CD4-positive, alpha-beta T cell (primary cell): ENCODE results near the gene PCTP. TPM values are rescaled to one million over a fixed set of nuclear protein-coding genes. Genes with fewer than 3 reads are reported as not detected.

Experiments
- ATAC-seq: fragments of 200-7000 bp; cut with Tn5 transposase; one replicate; pipeline ENCODE4 v1.10.0; 2022; ENCODE audit warnings: mild to moderate bottlenecking; ENCODE audit not compliant: poor library complexity
- CTCF ChIA-PET: fragments of 350-600 bp; sonication (Branson Sonifier 250); formaldehyde crosslinking; loops from one replicate; lab custom pipeline; 2021; ENCODE audit warnings: antibody characterized with exemption, inconsistent platforms; lab: Charles Lee
- POLR2A ChIA-PET: fragments of 350-600 bp; sonication (Branson Sonifier 250); formaldehyde crosslinking; loops from one replicate; lab custom pipeline; 2021; ENCODE audit warnings: antibody characterized with exemption, inconsistent platforms; lab: Charles Lee
- DNase-seq, 14 experiments: peaks; one replicate each; pipeline ENCODE4 v3.0.0-alpha.2; 2013 to 2020; ENCODE audit warnings: mixed read lengths in 2 of 14
- H3K27ac ChIP-seq, 2 donors: one replicate each; pipeline versions ENCODE4 v1.5.1 to v1.7.0; 2013; ENCODE audit warnings: low read length in 2 of 2, low read depth in 1 of 2, mild to moderate bottlenecking in 1 of 2
- H3K27me3 ChIP-seq, 2 experiments: 1 replicate in 1 of 2; 2 replicates in 1 of 2; pipeline versions ENCODE4 v1.6.1 to v1.7.0; 2013; ENCODE audit warnings: low read length in 2 of 2, control low read depth in 1 of 2, mild to moderate bottlenecking in 1 of 2, moderate library complexity in 1 of 2; ENCODE audit not compliant: insufficient read depth in 2 of 2, control insufficient read depth in 1 of 2
- H3K36me3 ChIP-seq: one replicate; pipeline ENCODE4 v1.6.1; 2013; ENCODE audit warnings: low read length, control low read depth; ENCODE audit not compliant: insufficient read depth
- H3K4me1 ChIP-seq: one replicate; pipeline ENCODE4 v1.6.1; 2013; ENCODE audit warnings: low read length, control low read depth; ENCODE audit not compliant: insufficient read depth
- H3K4me3 ChIP-seq: one replicate; pipeline ENCODE4 v1.5.1; 2013; ENCODE audit warnings: mild to moderate bottlenecking, low read length, moderate library complexity
- H3K9me3 ChIP-seq, 2 experiments: 1 replicate in 1 of 2; 2 replicates in 1 of 2; pipeline versions ENCODE4 v1.6.1 to v1.7.0; 2013; ENCODE audit warnings: low read length in 2 of 2, mild to moderate bottlenecking in 2 of 2, control low read depth in 1 of 2, moderate library complexity in 1 of 2; ENCODE audit not compliant: control insufficient read depth in 1 of 2, insufficient read depth in 1 of 2
- H3K27ac Mint-ChIP-seq: one replicate; pipeline ENCODE4 v1.8.0; 2020; ENCODE audit warnings: mixed read lengths
- H3K27me3 Mint-ChIP-seq: one replicate; pipeline ENCODE4 v1.8.0; 2021; ENCODE audit warnings: mixed read lengths
- H3K36me3 Mint-ChIP-seq: one replicate; pipeline ENCODE4 v1.8.0; 2021; ENCODE audit warnings: low read depth, mixed read lengths
- H3K4me1 Mint-ChIP-seq: one replicate; pipeline ENCODE4 v1.8.0; 2021; ENCODE audit warnings: low read depth, mixed read lengths
- H3K4me3 Mint-ChIP-seq: one replicate; pipeline ENCODE4 v1.8.0; 2020; ENCODE audit warnings: mild to moderate bottlenecking, mixed read lengths
- H3K9me3 Mint-ChIP-seq: one replicate; pipeline ENCODE4 v1.8.0; 2020; ENCODE audit warnings: mixed read lengths
- intact Hi-C, 2 experiments: fragments of 100-400 bp; cut with DNase I in 1 of 2; cut with micrococcal nuclease in 1 of 2; formaldehyde crosslinking; loops; one replicate each; pipeline versions ENCODE4 v1.15.1 to v1.9.0; 2023 to 2025; cut with DNase I, micrococcal nuclease
- total RNA-seq, 174 experiments: library from RNA in 2 of 174; stranded (reverse) in 2 of 174; gene quantifications; one replicate each; pipeline ENCODE4 v1.2.3 and lab custom pipeline; 2021 to 2026
- TF ChIP-seq, protein P1 (sequence below): fragments of 200-600 bp; IDR thresholded peaks from one replicate; pipeline ENCODE4 v1.8.0; 2022; ENCODE audit warnings: antibody characterized with exemption, mild to moderate bottlenecking

The PCTP gene
- total RNA-seq, 2 experiments from 2014 or later = 1.1 to 1.2 TPM

DNA sequence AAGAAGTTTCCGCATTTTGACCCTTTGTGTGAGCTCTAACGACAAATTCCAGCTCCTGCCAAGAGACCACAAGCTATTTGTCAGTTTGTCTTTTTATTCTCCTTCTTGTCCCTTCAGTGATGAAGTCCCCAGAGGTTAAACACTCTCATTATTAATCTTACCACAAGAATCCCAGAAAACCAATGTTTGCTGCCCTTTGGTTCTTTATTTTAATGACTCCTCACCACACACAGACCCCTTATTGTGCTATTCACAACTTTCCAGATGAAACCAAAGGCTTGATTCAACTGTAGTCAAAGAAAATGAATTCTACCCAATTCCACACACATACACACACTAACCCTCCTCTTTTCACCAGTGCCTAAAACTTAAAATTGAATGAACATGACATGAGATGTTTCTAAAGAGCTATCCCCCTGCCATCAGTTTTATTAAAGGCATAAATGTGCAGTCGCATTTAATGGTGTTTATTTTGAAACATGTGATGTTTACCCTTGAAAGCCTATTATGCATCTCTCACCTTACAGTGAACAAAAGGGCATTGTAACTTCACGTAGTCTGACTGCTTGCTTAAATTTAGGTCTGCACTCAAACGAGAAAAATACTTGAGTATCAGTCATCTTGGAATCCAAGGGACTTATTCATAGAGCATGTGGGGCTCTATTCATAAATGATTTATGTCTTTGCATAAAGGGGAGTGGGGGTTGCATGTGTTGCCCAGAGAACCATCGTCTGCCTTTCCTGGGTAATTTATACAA, 44.1 kb downstream of the PCTP start:
- Histone ChIP-seq H3K4me1 (no peaks in the 10 kb centered on the region), H3K36me3 (no peaks in the 10 kb centered on the region), H3K4me3 (no peak overlapping the region), H3K27me3 (peaks cover 0 to 6% of the 10 kb centered on the region in 2 experiments), H3K9me3 (no peaks in the 10 kb centered on the region), H3K27ac (no peak overlapping the region)
- no peaks in the 10 kb centered on the region for H3K36me3 Mint-ChIP-seq
- H3K27ac Mint-ChIP-seq = no peak overlapping the region
- ATAC-seq (no peak), DNase-seq (no peak)
- H3K9me3 Mint-ChIP-seq = no peaks in the 10 kb centered on the region
- no peak overlapping the region for H3K4me3 Mint-ChIP-seq
- intact Hi-C loops = no loop called here
- CTCF ChIA-PET = no interaction called here
- POLR2A ChIA-PET = no interaction called here
- TF ChIP-seq, protein P1, sequence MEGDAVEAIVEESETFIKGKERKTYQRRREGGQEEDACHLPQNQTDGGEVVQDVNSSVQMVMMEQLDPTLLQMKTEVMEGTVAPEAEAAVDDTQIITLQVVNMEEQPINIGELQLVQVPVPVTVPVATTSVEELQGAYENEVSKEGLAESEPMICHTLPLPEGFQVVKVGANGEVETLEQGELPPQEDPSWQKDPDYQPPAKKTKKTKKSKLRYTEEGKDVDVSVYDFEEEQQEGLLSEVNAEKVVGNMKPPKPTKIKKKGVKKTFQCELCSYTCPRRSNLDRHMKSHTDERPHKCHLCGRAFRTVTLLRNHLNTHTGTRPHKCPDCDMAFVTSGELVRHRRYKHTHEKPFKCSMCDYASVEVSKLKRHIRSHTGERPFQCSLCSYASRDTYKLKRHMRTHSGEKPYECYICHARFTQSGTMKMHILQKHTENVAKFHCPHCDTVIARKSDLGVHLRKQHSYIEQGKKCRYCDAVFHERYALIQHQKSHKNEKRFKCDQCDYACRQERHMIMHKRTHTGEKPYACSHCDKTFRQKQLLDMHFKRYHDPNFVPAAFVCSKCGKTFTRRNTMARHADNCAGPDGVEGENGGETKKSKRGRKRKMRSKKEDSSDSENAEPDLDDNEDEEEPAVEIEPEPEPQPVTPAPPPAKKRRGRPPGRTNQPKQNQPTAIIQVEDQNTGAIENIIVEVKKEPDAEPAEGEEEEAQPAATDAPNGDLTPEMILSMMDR = no peak
- H3K4me1 Mint-ChIP-seq = no peaks in the 10 kb centered on the region
- H3K27me3 Mint-ChIP-seq = no peaks in the 10 kb centered on the region

DNA sequence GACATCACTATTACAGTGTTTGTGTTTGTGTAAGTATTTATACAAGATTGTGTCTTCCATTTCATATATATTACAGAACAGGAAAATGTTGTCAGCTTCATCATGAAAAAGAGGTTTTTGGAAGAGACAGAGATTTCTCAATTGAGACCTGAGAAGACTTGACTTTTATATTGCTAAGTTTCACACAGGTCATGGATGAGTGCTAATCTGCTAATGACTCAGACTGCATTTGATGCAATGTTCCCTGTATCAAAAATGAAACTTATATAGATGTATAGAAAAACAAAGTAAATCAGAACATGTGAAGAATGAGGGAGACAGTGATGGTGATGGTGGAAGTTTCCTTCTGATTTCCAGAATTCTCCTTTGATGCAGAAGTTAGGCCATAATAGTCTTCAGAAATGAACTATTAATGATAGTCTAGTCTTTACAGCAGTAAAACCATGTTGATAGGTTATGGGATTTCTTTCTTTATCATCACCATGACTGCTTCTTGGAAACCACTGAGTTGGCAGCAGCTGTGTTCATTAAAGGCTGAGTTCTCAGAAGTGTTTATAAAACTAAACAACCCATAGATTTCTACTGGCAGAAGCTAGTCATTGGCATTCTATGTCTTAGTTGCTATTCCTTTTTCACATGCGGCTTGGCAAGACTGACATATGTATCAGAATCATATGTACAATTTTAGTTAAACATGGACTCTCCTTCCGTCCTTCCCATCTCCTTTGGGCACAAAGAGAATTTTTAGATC, 56.1 kb downstream of the PCTP start:
- no peaks in the 10 kb centered on the region for H3K36me3 ChIP-seq
- Mint-ChIP-seq H3K9me3 (peaks cover 4% of the 10 kb centered on the region), H3K36me3 (no peaks in the 10 kb centered on the region), H3K4me1 (no peaks in the 10 kb centered on the region), H3K27ac (no peak overlapping the region), H3K27me3 (no peaks in the 10 kb centered on the region), H3K4me3 (no peak overlapping the region)
- intact Hi-C loops = no loop called here
- no peaks in the 10 kb centered on the region for H3K27me3 ChIP-seq
- no peaks in the 10 kb centered on the region for H3K4me1 ChIP-seq
- no peak overlapping the region for H3K27ac ChIP-seq
- no peaks in the 10 kb centered on the region for H3K9me3 ChIP-seq
- TF ChIP-seq, protein P1 = no peak
- POLR2A ChIA-PET = no interaction called here
- ATAC-seq (no peak), DNase-seq (no peak)
- H3K4me3 ChIP-seq = no peak overlapping the region
- CTCF ChIA-PET = no interaction called here

DNA sequence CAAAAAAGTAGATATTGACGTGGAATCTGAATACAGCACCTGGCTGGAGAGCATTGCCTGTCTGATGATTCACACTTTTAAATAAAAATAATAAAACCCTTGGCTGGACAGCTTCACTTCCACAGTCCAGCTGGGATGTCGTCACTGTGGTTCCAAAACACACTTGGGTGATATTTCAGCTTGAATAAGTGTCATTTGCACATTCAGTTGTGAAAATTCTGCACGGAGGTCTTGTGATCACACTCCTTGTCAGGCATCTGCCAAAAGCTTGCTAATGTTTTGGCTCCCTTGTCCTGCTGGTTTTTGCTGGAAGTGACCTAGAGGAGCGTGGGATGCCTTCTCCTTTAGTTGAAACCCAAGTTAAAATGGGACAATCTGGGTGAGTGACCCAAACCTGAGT, 60.7 kb downstream of the PCTP start:
- H3K36me3 ChIP-seq = no peaks in the 10 kb centered on the region
- POLR2A ChIA-PET = no interaction called here
- no peaks in the 10 kb centered on the region for H3K9me3 ChIP-seq
- DNase-seq (no peak), ATAC-seq (no peak)
- TF ChIP-seq, protein P1 = no peak
- no peaks in the 10 kb centered on the region for H3K4me1 Mint-ChIP-seq
- no peaks in the 10 kb centered on the region for H3K9me3 Mint-ChIP-seq
- intact Hi-C loops = no loop called here
- peaks cover 14% of the 10 kb centered on the region for H3K27me3 Mint-ChIP-seq
- no peaks in the 10 kb centered on the region for H3K27me3 ChIP-seq
- no peak overlapping the region for H3K27ac Mint-ChIP-seq
- CTCF ChIA-PET = no interaction called here
- H3K4me1 ChIP-seq = no peaks in the 10 kb centered on the region
- H3K36me3 Mint-ChIP-seq = no peaks in the 10 kb centered on the region
- H3K4me3 Mint-ChIP-seq = no peak overlapping the region
- H3K27ac ChIP-seq = no peak overlapping the region
- H3K4me3 ChIP-seq = no peak overlapping the region
